Liver (tissue), 9 donors: ENCODE measurements around the gene CCDC134. TPM values are rescaled to one million over a fixed set of nuclear protein-coding genes. Genes with fewer than 3 reads are reported as not detected.
A peak's percentile ranks its signal among the peaks of the same experiment; 100 is the strongest.

Source experiments
- DNase-seq: peaks from one replicate; pipeline ENCODE4 v3.0.0-alpha.2; 2017; ENCODE audit warnings: low spot score
- H3K27ac ChIP-seq, 2 donors: one replicate each; pipeline ENCODE4 v1.7.0; 2013; ENCODE audit warnings: inconsistent platforms in 2 of 2, low read length in 2 of 2, control low read depth in 1 of 2, low read depth in 1 of 2, mild to moderate bottlenecking in 1 of 2
- H3K27me3 ChIP-seq, 4 donors: one replicate each; pipeline versions ENCODE4 v1.6.1 to v1.7.0; 2013; ENCODE audit warnings: low read length in 3 of 4, inconsistent platforms in 1 of 4, mild to moderate bottlenecking in 1 of 4, moderate library complexity in 1 of 4; ENCODE audit not compliant: control insufficient read depth in 4 of 4, insufficient read depth in 4 of 4
- H3K36me3 ChIP-seq, 4 donors: one replicate each; pipeline versions ENCODE4 v1.6.1 to v1.7.0; 2013; ENCODE audit warnings: low read length in 3 of 4, mild to moderate bottlenecking in 3 of 4, low read depth in 1 of 4, moderate library complexity in 1 of 4; ENCODE audit not compliant: control insufficient read depth in 4 of 4, insufficient read depth in 3 of 4
- H3K4me1 ChIP-seq, 4 donors: one replicate each; pipeline versions ENCODE4 v1.6.1 to v1.7.0; 2013; ENCODE audit warnings: low read length in 3 of 4, mild to moderate bottlenecking in 3 of 4, moderate library complexity in 1 of 4; ENCODE audit not compliant: control insufficient read depth in 4 of 4, insufficient read depth in 4 of 4
- H3K4me3 ChIP-seq, 3 donors: one replicate each; pipeline versions ENCODE4 v1.6.1 to v1.7.0; 2013; ENCODE audit warnings: low read length in 3 of 3, control low read depth in 1 of 3, low read depth in 1 of 3, mild to moderate bottlenecking in 1 of 3
- H3K9ac ChIP-seq, 2 donors: one replicate each; pipeline ENCODE4 v1.7.0; 2013; ENCODE audit warnings: low read length in 2 of 2, mild to moderate bottlenecking in 2 of 2, moderate library complexity in 2 of 2, control low read depth in 1 of 2, low read depth in 1 of 2
- H3K9me3 ChIP-seq, 4 donors: one replicate each; pipeline versions ENCODE4 v1.6.1 to v1.7.0; 2013; ENCODE audit warnings: low read length in 3 of 4; ENCODE audit not compliant: control insufficient read depth in 4 of 4
- ATF3 ChIP-seq: IDR thresholded peaks from 2 replicates; pipeline ENCODE4 v1.6.1; 2016; ENCODE audit warnings: antibody characterized with exemption
- CTCF ChIP-seq: fragments of 150-350 bp; IDR thresholded peaks from 2 replicates; pipeline ENCODE4 v1.5.1; 2017; ENCODE audit warnings: improper control_type of control experiment, low read depth, low read length; ENCODE audit not compliant: missing input control
- EGR1 ChIP-seq, 2 donors: IDR thresholded peaks; 2 replicates each; pipeline ENCODE4 v1.6.1; 2016 to 2018; ENCODE audit warnings: antibody characterized with exemption in 2 of 2, low read depth in 2 of 2
- FOXA1 ChIP-seq: IDR thresholded peaks from 2 replicates; pipeline ENCODE4 v1.6.1; 2016; ENCODE audit warnings: antibody characterized with exemption
- FOXA2 ChIP-seq: IDR thresholded peaks from 2 replicates; pipeline ENCODE4 v1.6.1; 2016; ENCODE audit warnings: antibody characterized with exemption
- GABPA ChIP-seq, 2 donors: IDR thresholded peaks in 1 of 2; conservative IDR thresholded peaks in 1 of 2; 2 replicates each; pipeline ENCODE4 v1.6.1; 2016; ENCODE audit warnings: antibody characterized with exemption in 2 of 2, mild to moderate bottlenecking in 1 of 2, moderate library complexity in 1 of 2
- HNF4A ChIP-seq, 2 donors: conservative IDR thresholded peaks; 2 replicates each; pipeline ENCODE4 v1.6.1; 2016; ENCODE audit warnings: antibody characterized with exemption in 2 of 2, mild to moderate bottlenecking in 2 of 2
- HNF4G ChIP-seq: IDR thresholded peaks from 2 replicates; pipeline ENCODE4 v1.6.1; 2016; ENCODE audit warnings: antibody characterized with exemption
- JUND ChIP-seq, 2 donors: IDR thresholded peaks; 2 replicates each; pipeline ENCODE4 v1.6.1; 2016; ENCODE audit warnings: antibody characterized with exemption in 2 of 2
- MAX ChIP-seq: IDR thresholded peaks from 2 replicates; pipeline ENCODE4 v1.6.1; 2016; ENCODE audit warnings: antibody characterized with exemption
- NR2F2 ChIP-seq: IDR thresholded peaks from 2 replicates; pipeline ENCODE4 v1.6.1; 2016; ENCODE audit warnings: antibody characterized with exemption
- RAD21 ChIP-seq, 2 donors: IDR thresholded peaks; 2 replicates each; pipeline ENCODE4 v1.6.1; 2016; ENCODE audit warnings: antibody characterized with exemption in 2 of 2, mild to moderate bottlenecking in 2 of 2
- REST ChIP-seq: IDR thresholded peaks from 2 replicates; pipeline ENCODE4 v1.6.1; 2016; ENCODE audit warnings: antibody characterized with exemption, mild to moderate bottlenecking
- RXRA ChIP-seq, 2 donors: IDR thresholded peaks; 2 replicates each; pipeline ENCODE4 v1.6.1; 2017 to 2018; ENCODE audit warnings: antibody characterized with exemption in 2 of 2, mild to moderate bottlenecking in 1 of 2
- SP1 ChIP-seq: IDR thresholded peaks from 2 replicates; pipeline ENCODE4 v1.6.1; 2018; ENCODE audit warnings: antibody characterized with exemption, mild to moderate bottlenecking
- YY1 ChIP-seq: IDR thresholded peaks from 2 replicates; pipeline ENCODE4 v1.6.1; 2016; ENCODE audit warnings: antibody characterized with exemption, mild to moderate bottlenecking
- WGBS: extraction: QIAGEN DNeasy Blood & Tissue Kit; methylation state at CpG from one replicate; pipeline ENCODE4 v1.1.7; 2013; 5-methylcytosine and 5-hydroxymethylcytosine counted together
- polyA plus RNA-seq, 2 donors: library from polyadenylated mRNA; stranded (reverse) in 1 of 2; unstranded in 1 of 2; fragments of 200-250 nt in 1 of 2; fragments of >200 nt in 1 of 2; fragmentation: Nextera tagmentation in 1 of 2; extraction: Ambion mirVana in 1 of 2; gene quantifications; one replicate each; pipeline versions ENCODE4 v1.2.1 to v1.2.3, GENCODE V29; 2013 to 2015
- total RNA-seq, 2 donors: library from RNA; depleted of rRNA; stranded (reverse); fragments of >200 nt; gene quantifications; one replicate each; pipeline ENCODE4 v1.2.3, GENCODE V29; 2014
- donor health status: healthy.
- donor health status: healthy.
- donor health status: healthy.
- donor health status: healthy.
- donor health status: healthy.

The CCDC134 gene
- total and polyA plus RNA-seq, 4 donors = 2.0 to 13.2 (median 6.4) TPM

DNA sequence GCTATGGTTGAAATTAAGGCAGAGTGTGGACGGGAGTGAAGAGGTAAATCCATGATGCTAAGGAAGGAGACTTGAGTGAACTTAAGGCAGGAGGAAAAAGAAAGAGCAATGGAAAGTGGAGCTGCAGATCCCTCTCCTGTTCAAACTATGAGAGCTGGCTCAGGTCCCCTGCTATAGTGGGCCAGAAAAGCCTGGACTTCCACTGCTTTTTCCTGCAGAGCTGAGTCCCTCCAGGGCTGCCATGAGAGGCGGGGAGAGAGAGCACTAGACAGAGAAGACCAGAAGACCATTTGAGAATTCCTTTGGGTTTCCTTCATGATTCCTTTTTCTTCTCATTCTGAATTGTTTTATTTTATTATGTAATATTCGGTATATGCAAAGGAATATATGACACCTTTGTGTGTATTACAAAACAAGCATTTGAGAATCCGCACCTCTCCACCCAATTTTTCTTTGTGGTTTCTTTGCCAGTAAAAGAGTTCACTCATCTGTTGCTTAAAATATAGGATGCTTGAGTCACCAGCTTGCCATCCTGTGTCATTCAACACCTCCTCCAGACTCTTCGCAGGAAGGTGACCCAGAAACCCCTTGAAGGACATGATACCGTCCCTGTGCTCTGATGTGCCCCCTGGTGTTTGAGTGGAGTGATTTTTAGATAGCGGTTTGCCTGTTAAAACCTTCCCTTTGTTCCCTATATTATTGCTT is 56.8 kb downstream of the CCDC134 start:
- no peak overlapping the region for H3K9ac ChIP-seq

GRCh38 chr22:41857860-41858199 is 57.4 kb downstream of the CCDC134 start:
- peaks cover 0 to 7% (median 2%) of the 10 kb centered on the region in 4 donors for H3K4me1 ChIP-seq
- no peak for DNase-seq
- H3K27me3 ChIP-seq = no peaks in the 10 kb centered on the region
- H3K9ac ChIP-seq = no peak overlapping the region
- H3K9me3 ChIP-seq = no peaks in the 10 kb centered on the region
- H3K4me3 ChIP-seq = no peak overlapping the region
- peaks cover 0 to 2% (median 0%) of the 10 kb centered on the region in 4 donors for H3K36me3 ChIP-seq
- H3K27ac ChIP-seq = no peak overlapping the region
- TF ChIP-seq RAD21 (IDR thresholded peaks at IDR 0.05) (no peak), YY1 (no peak), FOXA1 (no peak), ATF3 (no peak), JUND (IDR thresholded peaks at IDR 0.05) (no peak), HNF4A (conservative IDR thresholded peaks at IDR 0.05) (no peak), EGR1 (IDR thresholded peaks at IDR 0.05; ENCODE audit: low read depth in 2 of 2) (no peak), NR2F2 (no peak), MAX (no peak), HNF4G (no peak), GABPA (IDR thresholded peaks at IDR 0.05 in 1 of 2, conservative IDR thresholded peaks at IDR 0.05 in 1 of 2) (no peak), REST (no peak), RXRA (IDR thresholded peaks at IDR 0.05) (no peak)

More for the DNA sequence above, 56.8 kb downstream of the CCDC134 start:
- Histone ChIP-seq H3K36me3 (peaks cover 0 to 2% (median 0%) of the 10 kb centered on the region in 4 donors), H3K4me3 (no peak overlapping the region), H3K27me3 (no peaks in the 10 kb centered on the region), H3K9me3 (no peaks in the 10 kb centered on the region), H3K4me1 (peaks cover 0 to 4% (median 2%) of the 10 kb centered on the region in 4 donors), H3K27ac (no peak overlapping the region)
- DNase-seq = peak; percentile 47
- TF ChIP-seq JUND (IDR thresholded peaks at IDR 0.05) (no peak), SP1 (no peak), FOXA1 (no peak), RAD21 (IDR thresholded peaks at IDR 0.05) (peak; percentile 61 to 77), FOXA2 (no peak), CTCF (peak; percentile 45)
- WGBS = 75% methylated on average over 7 of the region's 7 CpGs
